OCI-LY1 (cell line): ENCODE data around the gene LHX5.

Experiments
- CTCF ChIP-seq: fragments of 200-600 bp; sonication (generic), shearing (Covaris generic); IDR thresholded peaks from 2 replicates; pipeline ENCODE4 v1.5.1; 2017; ENCODE audit warnings: mild to moderate bottlenecking, antibody characterized with exemption, low read length, moderate library complexity, mixed read lengths
- EZH2 ChIP-seq: fragments of 200-600 bp; sonication (generic), shearing (Covaris generic); IDR thresholded peaks from 2 replicates; pipeline ENCODE4 v1.8.0; 2017; ENCODE audit warnings: borderline replicate concordance, mixed run types, mild to moderate bottlenecking, antibody characterized with exemption, low read length, moderate library complexity, mixed read lengths

GRCh38 chr12:113467142-113467501 is 4.5 kb downstream of the LHX5 start:
- no peak for TF ChIP-seq CTCF
- no peak for TF ChIP-seq EZH2
